Kidney glomerular epithelial cell (primary cell): ENCODE results near the gene IL21R.

Experiments
- DNase-seq: peaks from one replicate; lab custom pipeline; 2025; lab: John Stamatoyannopoulos, UW

Gene IL21R

GRCh38 chr16:27401768-27402568 is at the start of gene IL21R:
IL21R (plus strand) TSS chr16:27402174; CDS start chr16:27430072, 27,898 bp downstream.
- DNase-seq: peak; percentile 33

GRCh38 chr16:27353853-27354252 is 48.1 kb upstream of the IL21R start:
- no peak for DNase-seq

- no peak for DNase-seq
Observed at GRCh38 chr16:27355610-27356009, 46.4 kb upstream of the IL21R start.

GRCh38 chr16:27356794-27357193 is 45.2 kb upstream of the IL21R start:
- DNase-seq: no peak

- DNase-seq: no peak
Observed at GRCh38 chr16:27359051-27359450, 42.9 kb upstream of the IL21R start.

GRCh38 chr16:27359615-27360014 is 42.4 kb upstream of the IL21R start:
- no peak for DNase-seq

- DNase-seq: no peak
Observed at GRCh38 chr16:27361987-27362386, 40.0 kb upstream of the IL21R start.

GRCh38 chr16:27362570-27363245 is 39.3 kb upstream of the IL21R start:
- no peak for DNase-seq

GRCh38 chr16:27363246-27363632 is 38.7 kb upstream of the IL21R start:
- DNase-seq: no peak

- no peak for DNase-seq
Observed at GRCh38 chr16:27363797-27364196, 38.2 kb upstream of the IL21R start.

GRCh38 chr16:27364493-27365141 is 37.4 kb upstream of the IL21R start:
- DNase-seq: no peak

- DNase-seq: peak; percentile 50
Observed at GRCh38 chr16:27365142-27366089, 36.6 kb upstream of the IL21R start.

GRCh38 chr16:27366687-27367460 is 35.1 kb upstream of the IL21R start:
- DNase-seq: no peak

- DNase-seq: peak; percentile 47
Observed at GRCh38 chr16:27367461-27368357, 34.3 kb upstream of the IL21R start.

GRCh38 chr16:27368358-27368722 is 33.6 kb upstream of the IL21R start:
- DNase-seq: no peak

GRCh38 chr16:27369806-27370205 is 32.2 kb upstream of the IL21R start:
- DNase-seq: no peak

- no peak for DNase-seq
Observed at GRCh38 chr16:27370318-27370717, 31.7 kb upstream of the IL21R start.

GRCh38 chr16:27373312-27373711 is 28.7 kb upstream of the IL21R start:
- no peak for DNase-seq

- DNase-seq: no peak
Observed at GRCh38 chr16:27374221-27374803, 27.7 kb upstream of the IL21R start.
